HepG2 (cell line): ENCODE data around the gene HSPA1A. TPM values are rescaled to one million over a fixed set of nuclear protein-coding genes. Genes with fewer than 3 reads are reported as not detected.
"Not testable (repeated sequence)": the region's sequence is repeated elsewhere in the genome, so short reads cannot be mapped to it uniquely, and the experiment has no call there.

Experiments
- ATAC-seq: fragments of 200-7000 bp; cut with Tn5 transposase; 3 replicates; pipeline ENCODE4 v1.9.1; 2020; ENCODE audit warnings: mild to moderate bottlenecking, moderate library complexity
- BruUV-seq: library from RNA; stranded (reverse); fragments of 400-500 nt; replicated peaks from 2 replicates; lab custom pipeline; 2021; lab: Mats Ljungman, UMichigan
- CTCF ChIA-PET: fragments of 300-600 bp; formaldehyde crosslinking; extraction: SDS; loops from one replicate; lab custom pipeline; 2021; ENCODE audit warnings: low total read pairs, inconsistent platforms, low intra/inter-chr PET ratio; lab: Yijun Ruan, JAX
- POLR2A ChIA-PET: fragments of 350-600 bp; sonication (Branson Sonifier 250); formaldehyde crosslinking; loops from one replicate; lab custom pipeline; 2020; ENCODE audit warnings: antibody characterized with exemption, inconsistent platforms; lab: Yijun Ruan, JAX
- DNase-seq: peaks from one replicate; pipeline ENCODE4 v3.0.0-alpha.2; 2015; ENCODE audit warnings: low spot score
- FAIRE-seq: peaks from 3 replicates; lab custom pipeline; 2011; peaks lifted over from hg19 to GRCh38; lab: Jason Lieb, UNC
- H2AFZ ChIP-seq: one replicate; pipeline ENCODE4 v1.6.1; 2011; ENCODE audit warnings: low read length, inconsistent platforms
- H3K27ac ChIP-seq: fragments of 300-600 bp; 3 replicates; pipeline ENCODE4 v1.8.0; 2011; ENCODE audit warnings: mixed run types, mild to moderate bottlenecking, mixed read lengths, low read length, inconsistent platforms; ENCODE audit not compliant: insufficient read depth; ENCODE audit errors: extremely low read length
- H3K27me3 ChIP-seq, 2 experiments: fragments of 200-600 bp in 1 of 2; 2 replicates in 1 of 2; 3 replicates in 1 of 2; pipeline versions ENCODE4 v1.6.0 to v1.8.0; 2011; ENCODE audit warnings: low read length in 2 of 2, mild to moderate bottlenecking in 2 of 2, moderate library complexity in 2 of 2, inconsistent platforms in 1 of 2; ENCODE audit not compliant: insufficient read depth in 2 of 2, control insufficient read depth in 1 of 2
- H3K36me3 ChIP-seq, 2 experiments: fragments of 200-600 bp in 1 of 2; replicated peaks in 1 of 2; 2 replicates in 1 of 2; 3 replicates in 1 of 2; pipeline versions ENCODE4 v1.5.1 to v1.8.0; 2011; ENCODE audit warnings: low read length in 2 of 2, inconsistent platforms in 1 of 2; ENCODE audit not compliant: insufficient read depth in 2 of 2, control insufficient read depth in 1 of 2
- H3K4me1 ChIP-seq: 2 replicates; pipeline ENCODE4 v1.5.1; 2012; ENCODE audit warnings: low read length, inconsistent platforms; ENCODE audit not compliant: insufficient read depth
- H3K4me2 ChIP-seq: 2 replicates; pipeline ENCODE4 v1.6.0; 2011; ENCODE audit warnings: low read depth, low read length, inconsistent platforms
- H3K4me3 ChIP-seq, 3 experiments: fragments of 200-600 bp in 1 of 3; sonication (generic), shearing (Covaris generic) in 1 of 3; replicated peaks in 1 of 3; 2 replicates each; pipeline ENCODE4 v1.5.1; 2011 to 2016; ENCODE audit warnings: low read length in 3 of 3, inconsistent platforms in 2 of 3, low read depth in 2 of 3, mild to moderate bottlenecking in 2 of 3, control low read depth in 1 of 3, mixed read lengths in 1 of 3; ENCODE audit not compliant: insufficient read depth in 1 of 3
- H3K79me2 ChIP-seq: one replicate; pipeline ENCODE4 v1.6.1; 2011; ENCODE audit warnings: low read length, inconsistent platforms; ENCODE audit not compliant: insufficient read depth
- H3K9ac ChIP-seq: 2 replicates; pipeline ENCODE4 v1.6.0; 2011; ENCODE audit warnings: mild to moderate bottlenecking, low read depth, low read length, inconsistent platforms; ENCODE audit not compliant: insufficient read depth
- H3K9me3 ChIP-seq: 2 replicates; pipeline ENCODE4 v1.5.1; 2012; ENCODE audit warnings: mild to moderate bottlenecking, low read length
- H4K20me1 ChIP-seq: 2 replicates; pipeline ENCODE4 v1.6.0; 2011; ENCODE audit warnings: inconsistent platforms, mild to moderate bottlenecking, low read length, moderate library complexity; ENCODE audit not compliant: insufficient read depth
- ARID2 ChIP-seq: sonication (generic); formaldehyde crosslinking; IDR thresholded peaks from 2 replicates; pipeline ENCODE4 v1.8.1; 2022; ENCODE audit warnings: mild to moderate bottlenecking, missing genetic modification reagents, borderline replicate concordance
- CAMTA2 ChIP-seq: sonication (generic); formaldehyde crosslinking; IDR thresholded peaks from 2 replicates; pipeline ENCODE4 v1.4.0; 2020; ENCODE audit warnings: mild to moderate bottlenecking, missing genetic modification reagents, borderline replicate concordance
- CBFB ChIP-seq: sonication (generic); formaldehyde crosslinking; IDR thresholded peaks from 2 replicates; pipeline ENCODE4 v1.4.0; 2020; ENCODE audit warnings: missing genetic modification reagents
- IRX3 ChIP-seq: sonication (generic); formaldehyde crosslinking; IDR thresholded peaks from 2 replicates; pipeline ENCODE4 v1.8.1; 2023; ENCODE audit warnings: mild to moderate bottlenecking, low read depth, missing genetic modification reagents, borderline replicate concordance
- JARID2 ChIP-seq: sonication (generic); formaldehyde crosslinking; IDR thresholded peaks from 2 replicates; pipeline ENCODE4 v1.8.1; 2023; ENCODE audit warnings: missing genetic modification reagents, inconsistent platforms; ENCODE audit not compliant: insufficient replicate concordance
- KAT7 ChIP-seq: IDR thresholded peaks from 2 replicates; pipeline ENCODE4 v1.6.1; 2018; ENCODE audit warnings: borderline replicate concordance, missing compliant biosample characterization
- KDM5A ChIP-seq: fragments of 200-600 bp; sonication (generic); IDR thresholded peaks from 2 replicates; pipeline ENCODE4 v1.7.0; 2018; ENCODE audit warnings: antibody characterized with exemption, mild to moderate bottlenecking, low read length, borderline replicate concordance
- ZNF232 ChIP-seq: sonication (generic); formaldehyde crosslinking; IDR thresholded peaks from 2 replicates; pipeline ENCODE4 v1.4.0; 2020; ENCODE audit warnings: missing genetic modification reagents, borderline replicate concordance
- ZNF441 ChIP-seq: sonication (generic); formaldehyde crosslinking; IDR thresholded peaks from 2 replicates; pipeline ENCODE4 v1.7.0; 2021; ENCODE audit warnings: missing genetic modification reagents, borderline replicate concordance
- ZNF460 ChIP-seq: sonication (generic); formaldehyde crosslinking; IDR thresholded peaks from 2 replicates; pipeline ENCODE4 v1.5.1; 2020; ENCODE audit warnings: missing genetic modification reagents, mild to moderate bottlenecking, borderline replicate concordance
- ZNF670 ChIP-seq: sonication (generic); formaldehyde crosslinking; IDR thresholded peaks from 2 replicates; pipeline ENCODE4 v1.8.0; 2022; ENCODE audit warnings: mild to moderate bottlenecking, missing genetic modification reagents, borderline replicate concordance
- ZNF883 ChIP-seq: sonication (generic); formaldehyde crosslinking; IDR thresholded peaks from 2 replicates; pipeline ENCODE4 v1.5.1; 2020; ENCODE audit warnings: mild to moderate bottlenecking, missing genetic modification reagents; ENCODE audit errors: not compliant biosample characterization
- ZNF891 ChIP-seq: sonication (generic); formaldehyde crosslinking; IDR thresholded peaks from 2 replicates; pipeline ENCODE4 v1.5.0; 2020; ENCODE audit warnings: mild to moderate bottlenecking, missing genetic modification reagents
- WGBS: methylation state at CpG from one replicate; pipeline ENCODE4 v1.1.6; 2017; ENCODE audit warnings: low lambda C conversion rate; 5-methylcytosine and 5-hydroxymethylcytosine counted together
- in situ Hi-C: cut with HindIII; loops from 2 replicates; pipeline ENCODE4 v1.10.0; 2017; ENCODE audit warnings: low pct_unique_long_range_greater_than_20kb; ENCODE audit not compliant: extremely low pct_ligation_motif_present
- intact Hi-C: fragments of 100-400 bp; cut with micrococcal nuclease; formaldehyde crosslinking; loops from one replicate; pipeline ENCODE4 v1.10.0; 2022; ENCODE audit not compliant: unreplicated experiment
- polyA plus RNA-seq, 8 experiments: library from polyadenylated mRNA; depleted of rRNA in 3 of 8; stranded (reverse) in 7 of 8; unstranded in 1 of 8; fragments of >200 nt; fragmentation: Illumina TruSeq in 4 of 8; extraction: Trizol in 4 of 8; gene quantifications; 2 replicates each; pipeline versions ENCODE4 v1.2.1 to v1.2.3, GENCODE V29; 2011 to 2016; ENCODE audit warnings: low read depth in 4 of 8, missing spikeins in 1 of 8, mixed read lengths in 1 of 8; ENCODE audit not compliant: insufficient read depth in 1 of 8
- total RNA-seq, 5 experiments: library from RNA; depleted of rRNA; stranded (reverse); fragments of >200 nt; fragmentation: Illumina TruSeq; extraction: Trizol; gene quantifications; 2 replicates each; pipeline ENCODE4 v1.2.3, GENCODE V29; 2016; ENCODE audit warnings: low read depth in 1 of 5
- TF ChIP-seq, protein P1 (sequence below): sonication (generic); formaldehyde crosslinking; IDR thresholded peaks from 2 replicates; pipeline ENCODE4 v1.5.0; 2020; ENCODE audit warnings: missing genetic modification reagents, mild to moderate bottlenecking, borderline replicate concordance
- TF ChIP-seq, protein P2 (sequence below): IDR thresholded peaks from 2 replicates; pipeline ENCODE4 v1.6.1; 2016; ENCODE audit warnings: mild to moderate bottlenecking
- TF ChIP-seq, protein P3 (sequence below): sonication (generic); formaldehyde crosslinking; IDR thresholded peaks from 2 replicates; pipeline ENCODE4 v1.4.0; 2020; ENCODE audit warnings: missing genetic modification reagents

The HSPA1A gene
- total and polyA plus RNA-seq, 2 of the 13 experiments (the other 11 are each of a cell fraction or from before 2014, with no cell fraction given), result 44.5 to 85.0 TPM

DNA sequence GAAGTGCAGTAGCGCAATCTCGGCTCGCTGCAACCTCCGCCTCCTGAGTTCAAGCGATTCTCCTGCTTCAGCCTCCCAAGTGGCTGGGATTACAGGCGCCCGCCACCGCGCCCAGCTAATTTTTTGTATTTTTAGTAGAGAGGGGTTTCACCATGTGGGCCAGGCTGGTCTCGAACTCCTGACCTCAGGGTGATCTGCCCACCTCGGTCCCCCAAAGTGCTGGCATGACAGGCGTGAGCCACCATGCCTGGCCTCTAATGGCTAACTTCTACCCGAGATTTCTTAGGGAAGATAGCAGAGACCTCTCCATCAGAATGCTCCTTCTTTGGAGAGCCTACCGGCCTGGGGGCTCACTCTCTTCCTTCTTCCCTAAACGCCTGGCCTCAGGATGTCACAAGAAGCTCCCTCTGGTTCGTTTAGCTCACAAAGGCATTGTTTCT is 48.8 kb downstream of the HSPA1A start:
- ATAC-seq, DNase-seq, FAIRE-seq, H3K27me3 ChIP-seq, in situ Hi-C loops, H4K20me1 ChIP-seq, H3K9me3 ChIP-seq: not testable (repeated sequence)
- WGBS, result 1% methylated on average over 16 of the region's 16 CpGs
- intact Hi-C loops, result loop anchor here (2.0 kb wide), 1 partner anchor 33 kb away; the partner anchor contains the start of gene EHMT2
- Histone ChIP-seq H3K4me1 (peaks cover 68% of the 10 kb centered on the region), H3K27ac (peak overlapping the region; percentile 92), H3K9ac (peak overlapping the region; percentile 77), H3K79me2 (peaks cover 35% of the 10 kb centered on the region), H3K4me3 (peak overlapping the region; percentile 62 to 99 (median 73)), H3K4me2 (peak overlapping the region; percentile 99), H3K36me3 (peaks cover 4 to 21% of the 10 kb centered on the region in 2 experiments; a peak in 4 of 5 replicates), H2AFZ (peak overlapping the region; percentile 34)
- TSS peak; percentile 68 for BruUV-seq
- POLR2A ChIA-PET, result interaction anchor here (0.7 to 5.4 kb wide), 30 partner anchors 13 to 212 kb away, joined by 3 to 264 read pairs (median 14); partner anchors contain the start of genes BAG6, CFB, CLIC1 and CSNK2B
- CTCF ChIA-PET, result interaction anchor here (0.8 to 1.2 kb wide), 2 partner anchors 33 to 34 kb away, joined by 3 read pairs; no protein-coding TSS in a partner anchor
- TF ChIP-seq KAT7 (CRISPR knock-in tag) (0 out of 2 replicates have a peak, but pooled peaks have one; percentile 21), CAMTA2 (CRISPR knock-in tag) (peak; percentile 11; the same call in 1 of the 2 replicates), KDM5A (peak; percentile 19; the same call in 1 of the 2 replicates), ZNF883 (CRISPR knock-in tag) (peak; percentile 2), CBFB (CRISPR knock-in tag) (0 out of 2 replicates have a peak, but pooled peaks have one; percentile 3), ZNF232 (CRISPR knock-in tag) (0 out of 2 replicates have a peak, but pooled peaks have one; percentile 12), ZNF460 (CRISPR knock-in tag) (peak; percentile 63; the same call in 1 of the 2 replicates), IRX3 (CRISPR knock-in tag) (0 out of 2 replicates have a peak, but pooled peaks have one; percentile 31), ZNF670 (0 out of 2 replicates have a peak, but pooled peaks have one; percentile 28), JARID2 (CRISPR knock-in tag) (peak; percentile 14), ZNF891 (peak; percentile 24; the same call in 1 of the 2 replicates), ZNF441 (CRISPR knock-in tag) (peak; percentile 6; the same call in 1 of the 2 replicates), ARID2 (0 out of 2 replicates have a peak, but pooled peaks have one; percentile 6)
- TF ChIP-seq, protein P1, sequence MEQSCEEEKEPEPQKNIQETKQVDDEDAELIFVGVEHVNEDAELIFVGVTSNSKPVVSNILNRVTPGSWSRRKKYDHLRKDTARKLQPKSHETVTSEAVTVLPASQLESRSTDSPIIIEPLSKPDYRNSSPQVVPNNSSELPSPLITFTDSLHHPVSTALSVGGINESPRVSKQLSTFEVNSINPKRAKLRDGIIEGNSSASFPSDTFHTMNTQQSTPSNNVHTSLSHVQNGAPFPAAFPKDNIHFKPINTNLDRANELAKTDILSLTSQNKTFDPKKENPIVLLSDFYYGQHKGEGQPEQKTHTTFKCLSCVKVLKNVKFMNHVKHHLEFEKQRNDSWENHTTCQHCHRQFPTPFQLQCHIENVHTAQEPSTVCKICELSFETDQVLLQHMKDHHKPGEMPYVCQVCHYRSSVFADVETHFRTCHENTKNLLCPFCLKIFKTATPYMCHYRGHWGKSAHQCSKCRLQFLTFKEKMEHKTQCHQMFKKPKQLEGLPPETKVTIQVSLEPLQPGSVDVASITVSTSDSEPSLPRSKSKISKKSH (CRISPR knock-in tag), result 0 out of 2 replicates have a peak, but pooled peaks have one; percentile 10
- TF ChIP-seq, protein P2, sequence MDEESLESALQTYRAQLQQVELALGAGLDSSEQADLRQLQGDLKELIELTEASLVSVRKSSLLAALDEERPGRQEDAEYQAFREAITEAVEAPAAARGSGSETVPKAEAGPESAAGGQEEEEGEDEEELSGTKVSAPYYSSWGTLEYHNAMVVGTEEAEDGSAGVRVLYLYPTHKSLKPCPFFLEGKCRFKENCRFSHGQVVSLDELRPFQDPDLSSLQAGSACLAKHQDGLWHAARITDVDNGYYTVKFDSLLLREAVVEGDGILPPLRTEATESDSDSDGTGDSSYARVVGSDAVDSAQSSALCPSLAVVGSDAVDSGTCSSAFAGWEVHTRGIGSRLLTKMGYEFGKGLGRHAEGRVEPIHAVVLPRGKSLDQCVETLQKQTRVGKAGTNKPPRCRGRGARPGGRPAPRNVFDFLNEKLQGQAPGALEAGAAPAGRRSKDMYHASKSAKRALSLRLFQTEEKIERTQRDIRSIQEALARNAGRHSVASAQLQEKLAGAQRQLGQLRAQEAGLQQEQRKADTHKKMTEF (CRISPR knock-in tag), result peak; percentile 2; the same call in 1 of the 2 replicates
- TF ChIP-seq, protein P3, sequence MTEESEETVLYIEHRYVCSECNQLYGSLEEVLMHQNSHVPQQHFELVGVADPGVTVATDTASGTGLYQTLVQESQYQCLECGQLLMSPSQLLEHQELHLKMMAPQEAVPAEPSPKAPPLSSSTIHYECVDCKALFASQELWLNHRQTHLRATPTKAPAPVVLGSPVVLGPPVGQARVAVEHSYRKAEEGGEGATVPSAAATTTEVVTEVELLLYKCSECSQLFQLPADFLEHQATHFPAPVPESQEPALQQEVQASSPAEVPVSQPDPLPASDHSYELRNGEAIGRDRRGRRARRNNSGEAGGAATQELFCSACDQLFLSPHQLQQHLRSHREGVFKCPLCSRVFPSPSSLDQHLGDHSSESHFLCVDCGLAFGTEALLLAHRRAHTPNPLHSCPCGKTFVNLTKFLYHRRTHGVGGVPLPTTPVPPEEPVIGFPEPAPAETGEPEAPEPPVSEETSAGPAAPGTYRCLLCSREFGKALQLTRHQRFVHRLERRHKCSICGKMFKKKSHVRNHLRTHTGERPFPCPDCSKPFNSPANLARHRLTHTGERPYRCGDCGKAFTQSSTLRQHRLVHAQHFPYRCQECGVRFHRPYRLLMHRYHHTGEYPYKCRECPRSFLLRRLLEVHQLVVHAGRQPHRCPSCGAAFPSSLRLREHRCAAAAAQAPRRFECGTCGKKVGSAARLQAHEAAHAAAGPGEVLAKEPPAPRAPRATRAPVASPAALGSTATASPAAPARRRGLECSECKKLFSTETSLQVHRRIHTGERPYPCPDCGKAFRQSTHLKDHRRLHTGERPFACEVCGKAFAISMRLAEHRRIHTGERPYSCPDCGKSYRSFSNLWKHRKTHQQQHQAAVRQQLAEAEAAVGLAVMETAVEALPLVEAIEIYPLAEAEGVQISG, result 0 out of 2 replicates have a peak, but pooled peaks have one; percentile 44
